ENCODE results near the gene BRINP1.

The BRINP1 gene

GRCh38 chr9:119398350-119398749 is 29.1 kb upstream of the BRINP1 start:
- Histone ChIP-seq H3K36me3 (ENCODE audit: insufficient read depth, low read length) (no peaks in the 10 kb centered on the region), H3K9me2 (replicated peaks; ENCODE audit: low read depth, low read length) (no peaks in the 10 kb centered on the region; the same call in 1 of the 2 replicates), H3K9me3 (ENCODE audit: insufficient read depth, low read depth, low read length) (no peaks in the 10 kb centered on the region), H3K4me3 (ENCODE audit: low read length, poor library complexity, severe bottlenecking) (no peak overlapping the region), H3K27me3 (ENCODE audit: insufficient read depth, low read length, poor library complexity, severe bottlenecking) (no peaks in the 10 kb centered on the region), H3K9ac (ENCODE audit: low read depth, low read length, poor library complexity, severe bottlenecking) (no peak overlapping the region), H3K79me2 (ENCODE audit: insufficient read depth, low read length) (no peaks in the 10 kb centered on the region), H3K4me2 (ENCODE audit: low read depth, low read length, poor library complexity, severe bottlenecking) (no peak overlapping the region), H3K4me1 (ENCODE audit: insufficient read depth, low read length, poor library complexity, severe bottlenecking) (no peaks in the 10 kb centered on the region), H2AFZ (ENCODE audit: low read length) (no peak overlapping the region), H3F3A (ENCODE audit: low read depth) (no peaks in the 10 kb centered on the region), H4K20me1 (ENCODE audit: insufficient read depth, low read length, poor library complexity, severe bottlenecking) (no peaks in the 10 kb centered on the region)
- TF ChIP-seq, protein P1, sequence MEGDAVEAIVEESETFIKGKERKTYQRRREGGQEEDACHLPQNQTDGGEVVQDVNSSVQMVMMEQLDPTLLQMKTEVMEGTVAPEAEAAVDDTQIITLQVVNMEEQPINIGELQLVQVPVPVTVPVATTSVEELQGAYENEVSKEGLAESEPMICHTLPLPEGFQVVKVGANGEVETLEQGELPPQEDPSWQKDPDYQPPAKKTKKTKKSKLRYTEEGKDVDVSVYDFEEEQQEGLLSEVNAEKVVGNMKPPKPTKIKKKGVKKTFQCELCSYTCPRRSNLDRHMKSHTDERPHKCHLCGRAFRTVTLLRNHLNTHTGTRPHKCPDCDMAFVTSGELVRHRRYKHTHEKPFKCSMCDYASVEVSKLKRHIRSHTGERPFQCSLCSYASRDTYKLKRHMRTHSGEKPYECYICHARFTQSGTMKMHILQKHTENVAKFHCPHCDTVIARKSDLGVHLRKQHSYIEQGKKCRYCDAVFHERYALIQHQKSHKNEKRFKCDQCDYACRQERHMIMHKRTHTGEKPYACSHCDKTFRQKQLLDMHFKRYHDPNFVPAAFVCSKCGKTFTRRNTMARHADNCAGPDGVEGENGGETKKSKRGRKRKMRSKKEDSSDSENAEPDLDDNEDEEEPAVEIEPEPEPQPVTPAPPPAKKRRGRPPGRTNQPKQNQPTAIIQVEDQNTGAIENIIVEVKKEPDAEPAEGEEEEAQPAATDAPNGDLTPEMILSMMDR (conservative IDR thresholded peaks at IDR 0.05; ENCODE audit: low read length): no peak
- TF ChIP-seq EZH2phosphoT487 (IDR thresholded peaks at IDR 0.05; ENCODE audit: borderline replicate concordance): no peak

- H3K27me3 ChIP-seq (ENCODE audit: insufficient read depth, low read length, poor library complexity, severe bottlenecking): no peaks in the 10 kb centered on the region
- no peak for TF ChIP-seq EZH2phosphoT487 (IDR thresholded peaks at IDR 0.05; ENCODE audit: borderline replicate concordance)
- TF ChIP-seq, protein P1 (conservative IDR thresholded peaks at IDR 0.05; ENCODE audit: low read length): no peak
- H3K4me2 ChIP-seq (ENCODE audit: low read depth, low read length, poor library complexity, severe bottlenecking): no peak overlapping the region
Observed at GRCh38 chr9:119391878-119392277, 22.6 kb upstream of the BRINP1 start.

GRCh38 chr9:119375892-119376291 is 6.7 kb upstream of the BRINP1 start:
- Histone ChIP-seq H2AFZ (ENCODE audit: low read length) (no peak overlapping the region), H4K20me1 (ENCODE audit: insufficient read depth, low read length, poor library complexity, severe bottlenecking) (no peaks in the 10 kb centered on the region), H3F3A (ENCODE audit: low read depth) (no peaks in the 10 kb centered on the region), H3K4me3 (ENCODE audit: low read length, poor library complexity, severe bottlenecking) (no peak overlapping the region), H3K4me1 (ENCODE audit: insufficient read depth, low read length, poor library complexity, severe bottlenecking) (no peaks in the 10 kb centered on the region), H3K36me3 (ENCODE audit: insufficient read depth, low read length) (no peaks in the 10 kb centered on the region), H3K79me2 (ENCODE audit: insufficient read depth, low read length) (no peaks in the 10 kb centered on the region), H3K9me3 (ENCODE audit: insufficient read depth, low read depth, low read length) (no peaks in the 10 kb centered on the region), H3K9ac (ENCODE audit: low read depth, low read length, poor library complexity, severe bottlenecking) (no peak overlapping the region), H3K27me3 (ENCODE audit: insufficient read depth, low read length, poor library complexity, severe bottlenecking) (no peaks in the 10 kb centered on the region), H3K9me2 (replicated peaks; ENCODE audit: low read depth, low read length) (no peaks in the 10 kb centered on the region), H3K4me2 (ENCODE audit: low read depth, low read length, poor library complexity, severe bottlenecking) (no peak overlapping the region)
- TF ChIP-seq, protein P1 (conservative IDR thresholded peaks at IDR 0.05; ENCODE audit: low read length): peak; percentile 50
- no peak for TF ChIP-seq EZH2phosphoT487 (IDR thresholded peaks at IDR 0.05; ENCODE audit: borderline replicate concordance)

More at GRCh38 chr9:119391878-119392277, 22.6 kb upstream of the BRINP1 start:
- Histone ChIP-seq H3K9me2 (replicated peaks; ENCODE audit: low read depth, low read length) (no peaks in the 10 kb centered on the region; the same call in 1 of the 2 replicates), H4K20me1 (ENCODE audit: insufficient read depth, low read length, poor library complexity, severe bottlenecking) (no peaks in the 10 kb centered on the region), H3K79me2 (ENCODE audit: insufficient read depth, low read length) (no peaks in the 10 kb centered on the region), H3K9ac (ENCODE audit: low read depth, low read length, poor library complexity, severe bottlenecking) (no peak overlapping the region), H3K36me3 (ENCODE audit: insufficient read depth, low read length) (no peaks in the 10 kb centered on the region), H3K4me1 (ENCODE audit: insufficient read depth, low read length, poor library complexity, severe bottlenecking) (no peaks in the 10 kb centered on the region), H2AFZ (ENCODE audit: low read length) (no peak overlapping the region), H3F3A (ENCODE audit: low read depth) (no peaks in the 10 kb centered on the region), H3K4me3 (ENCODE audit: low read length, poor library complexity, severe bottlenecking) (no peak overlapping the region), H3K9me3 (ENCODE audit: insufficient read depth, low read depth, low read length) (no peaks in the 10 kb centered on the region)
